ENCODE measurements around the gene C1QTNF2. TPM values are rescaled to one million over a fixed set of nuclear protein-coding genes. Genes with fewer than 3 reads are reported as not detected.

The C1QTNF2 gene
- total and polyA plus RNA-seq, 2 of the 13 experiments (the other 11 are each of a cell fraction or from before 2014, with no cell fraction given), result not detected

DNA sequence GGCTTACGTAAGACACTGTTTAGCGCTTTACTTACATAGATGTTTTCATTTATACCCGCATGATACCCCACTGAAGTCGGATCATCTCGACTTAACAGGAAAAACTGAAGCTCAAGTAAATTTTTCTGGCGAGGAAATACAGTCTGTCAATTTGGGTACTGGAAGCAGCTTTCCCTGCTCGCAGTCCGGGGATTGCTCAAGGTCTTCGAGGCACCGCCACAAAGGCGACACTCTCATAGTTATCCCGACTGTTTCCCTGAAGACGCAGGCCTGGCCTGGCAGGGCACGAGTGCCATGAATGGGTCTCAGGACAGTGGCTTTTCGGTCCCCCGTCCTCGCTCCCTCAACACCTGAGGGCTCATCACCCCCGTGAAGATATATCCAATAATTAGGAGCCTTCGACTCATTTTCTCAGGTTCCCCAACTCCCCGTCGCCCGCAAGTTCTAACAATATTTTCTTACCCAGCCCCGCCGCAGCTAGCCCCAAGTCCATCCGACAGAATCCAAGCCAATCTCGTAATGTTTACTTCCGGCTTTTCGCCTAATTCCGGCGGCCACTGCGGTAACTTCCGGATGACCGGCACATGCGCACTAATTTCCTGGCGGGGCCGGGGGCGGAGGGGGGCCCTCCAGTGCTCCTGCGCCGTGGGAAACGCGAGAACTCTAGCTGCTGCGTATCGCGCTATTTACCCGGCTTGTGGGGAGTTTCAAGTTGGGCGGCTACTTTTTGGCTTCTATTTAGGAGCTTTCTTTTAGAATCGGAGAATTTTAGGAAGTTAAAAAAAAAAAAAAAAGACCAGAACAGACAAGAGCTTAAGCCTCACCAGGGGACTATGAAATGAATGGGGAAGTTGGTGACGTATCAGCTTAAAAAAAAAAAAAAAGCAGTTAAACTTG lies 48.4 kb upstream of the C1QTNF2 start, which contains the start of gene SLU7 (continued):
- TF ChIP-seq ZMYM4 (CRISPR knock-in tag; IDR thresholded peaks at IDR 0.05) (peak; percentile 69; the same call in 1 of the 2 replicates), ZNF747 (CRISPR knock-in tag; IDR thresholded peaks at IDR 0.05; ENCODE audit: borderline replicate concordance) (peak; percentile 53; the same call in 1 of the 2 replicates), ZNF614 (CRISPR knock-in tag; IDR thresholded peaks at IDR 0.05; ENCODE audit: borderline replicate concordance) (0 out of 2 replicates have a peak, but pooled peaks have one; percentile 40), KLF9 (CRISPR knock-in tag; IDR thresholded peaks at IDR 0.05; ENCODE audit: low read depth) (no peak), PHF8 (CRISPR knock-in tag; IDR thresholded peaks at IDR 0.05) (peak; percentile 79), PAX8 (CRISPR knock-in tag; IDR thresholded peaks at IDR 0.05; ENCODE audit: borderline replicate concordance) (no peak), ZNF724P (CRISPR knock-in tag; IDR thresholded peaks at IDR 0.05; ENCODE audit: borderline replicate concordance) (0 out of 2 replicates have a peak, but pooled peaks have one; percentile 27), TBP (CRISPR knock-in tag; IDR thresholded peaks at IDR 0.05) (no peak)
- TF ChIP-seq, protein P1, sequence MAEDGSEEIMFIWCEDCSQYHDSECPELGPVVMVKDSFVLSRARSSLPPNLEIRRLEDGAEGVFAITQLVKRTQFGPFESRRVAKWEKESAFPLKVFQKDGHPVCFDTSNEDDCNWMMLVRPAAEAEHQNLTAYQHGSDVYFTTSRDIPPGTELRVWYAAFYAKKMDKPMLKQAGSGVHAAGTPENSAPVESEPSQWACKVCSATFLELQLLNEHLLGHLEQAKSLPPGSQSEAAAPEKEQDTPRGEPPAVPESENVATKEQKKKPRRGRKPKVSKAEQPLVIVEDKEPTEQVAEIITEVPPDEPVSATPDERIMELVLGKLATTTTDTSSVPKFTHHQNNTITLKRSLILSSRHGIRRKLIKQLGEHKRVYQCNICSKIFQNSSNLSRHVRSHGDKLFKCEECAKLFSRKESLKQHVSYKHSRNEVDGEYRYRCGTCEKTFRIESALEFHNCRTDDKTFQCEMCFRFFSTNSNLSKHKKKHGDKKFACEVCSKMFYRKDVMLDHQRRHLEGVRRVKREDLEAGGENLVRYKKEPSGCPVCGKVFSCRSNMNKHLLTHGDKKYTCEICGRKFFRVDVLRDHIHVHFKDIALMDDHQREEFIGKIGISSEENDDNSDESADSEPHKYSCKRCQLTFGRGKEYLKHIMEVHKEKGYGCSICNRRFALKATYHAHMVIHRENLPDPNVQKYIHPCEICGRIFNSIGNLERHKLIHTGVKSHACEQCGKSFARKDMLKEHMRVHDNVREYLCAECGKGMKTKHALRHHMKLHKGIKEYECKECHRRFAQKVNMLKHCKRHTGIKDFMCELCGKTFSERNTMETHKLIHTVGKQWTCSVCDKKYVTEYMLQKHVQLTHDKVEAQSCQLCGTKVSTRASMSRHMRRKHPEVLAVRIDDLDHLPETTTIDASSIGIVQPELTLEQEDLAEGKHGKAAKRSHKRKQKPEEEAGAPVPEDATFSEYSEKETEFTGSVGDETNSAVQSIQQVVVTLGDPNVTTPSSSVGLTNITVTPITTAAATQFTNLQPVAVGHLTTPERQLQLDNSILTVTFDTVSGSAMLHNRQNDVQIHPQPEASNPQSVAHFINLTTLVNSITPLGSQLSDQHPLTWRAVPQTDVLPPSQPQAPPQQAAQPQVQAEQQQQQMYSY (CRISPR knock-in tag; IDR thresholded peaks at IDR 0.05), result no peak
- TF ChIP-seq, protein P2, sequence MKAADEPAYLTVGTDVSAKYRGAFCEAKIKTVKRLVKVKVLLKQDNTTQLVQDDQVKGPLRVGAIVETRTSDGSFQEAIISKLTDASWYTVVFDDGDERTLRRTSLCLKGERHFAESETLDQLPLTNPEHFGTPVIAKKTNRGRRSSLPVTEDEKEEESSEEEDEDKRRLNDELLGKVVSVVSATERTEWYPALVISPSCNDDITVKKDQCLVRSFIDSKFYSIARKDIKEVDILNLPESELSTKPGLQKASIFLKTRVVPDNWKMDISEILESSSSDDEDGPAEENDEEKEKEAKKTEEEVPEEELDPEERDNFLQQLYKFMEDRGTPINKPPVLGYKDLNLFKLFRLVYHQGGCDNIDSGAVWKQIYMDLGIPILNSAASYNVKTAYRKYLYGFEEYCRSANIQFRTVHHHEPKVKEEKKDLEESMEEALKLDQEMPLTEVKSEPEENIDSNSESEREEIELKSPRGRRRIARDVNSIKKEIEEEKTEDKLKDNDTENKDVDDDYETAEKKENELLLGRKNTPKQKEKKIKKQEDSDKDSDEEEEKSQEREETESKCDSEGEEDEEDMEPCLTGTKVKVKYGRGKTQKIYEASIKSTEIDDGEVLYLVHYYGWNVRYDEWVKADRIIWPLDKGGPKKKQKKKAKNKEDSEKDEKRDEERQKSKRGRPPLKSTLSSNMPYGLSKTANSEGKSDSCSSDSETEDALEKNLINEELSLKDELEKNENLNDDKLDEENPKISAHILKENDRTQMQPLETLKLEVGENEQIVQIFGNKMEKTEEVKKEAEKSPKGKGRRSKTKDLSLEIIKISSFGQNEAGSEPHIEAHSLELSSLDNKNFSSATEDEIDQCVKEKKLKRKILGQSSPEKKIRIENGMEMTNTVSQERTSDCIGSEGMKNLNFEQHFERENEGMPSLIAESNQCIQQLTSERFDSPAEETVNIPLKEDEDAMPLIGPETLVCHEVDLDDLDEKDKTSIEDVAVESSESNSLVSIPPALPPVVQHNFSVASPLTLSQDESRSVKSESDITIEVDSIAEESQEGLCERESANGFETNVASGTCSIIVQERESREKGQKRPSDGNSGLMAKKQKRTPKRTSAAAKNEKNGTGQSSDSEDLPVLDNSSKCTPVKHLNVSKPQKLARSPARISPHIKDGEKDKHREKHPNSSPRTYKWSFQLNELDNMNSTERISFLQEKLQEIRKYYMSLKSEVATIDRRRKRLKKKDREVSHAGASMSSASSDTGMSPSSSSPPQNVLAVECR (CRISPR knock-in tag; IDR thresholded peaks at IDR 0.05; ENCODE audit: borderline replicate concordance), result peak; percentile 84; the same call in 1 of the 2 replicates
- TF ChIP-seq, protein P3, sequence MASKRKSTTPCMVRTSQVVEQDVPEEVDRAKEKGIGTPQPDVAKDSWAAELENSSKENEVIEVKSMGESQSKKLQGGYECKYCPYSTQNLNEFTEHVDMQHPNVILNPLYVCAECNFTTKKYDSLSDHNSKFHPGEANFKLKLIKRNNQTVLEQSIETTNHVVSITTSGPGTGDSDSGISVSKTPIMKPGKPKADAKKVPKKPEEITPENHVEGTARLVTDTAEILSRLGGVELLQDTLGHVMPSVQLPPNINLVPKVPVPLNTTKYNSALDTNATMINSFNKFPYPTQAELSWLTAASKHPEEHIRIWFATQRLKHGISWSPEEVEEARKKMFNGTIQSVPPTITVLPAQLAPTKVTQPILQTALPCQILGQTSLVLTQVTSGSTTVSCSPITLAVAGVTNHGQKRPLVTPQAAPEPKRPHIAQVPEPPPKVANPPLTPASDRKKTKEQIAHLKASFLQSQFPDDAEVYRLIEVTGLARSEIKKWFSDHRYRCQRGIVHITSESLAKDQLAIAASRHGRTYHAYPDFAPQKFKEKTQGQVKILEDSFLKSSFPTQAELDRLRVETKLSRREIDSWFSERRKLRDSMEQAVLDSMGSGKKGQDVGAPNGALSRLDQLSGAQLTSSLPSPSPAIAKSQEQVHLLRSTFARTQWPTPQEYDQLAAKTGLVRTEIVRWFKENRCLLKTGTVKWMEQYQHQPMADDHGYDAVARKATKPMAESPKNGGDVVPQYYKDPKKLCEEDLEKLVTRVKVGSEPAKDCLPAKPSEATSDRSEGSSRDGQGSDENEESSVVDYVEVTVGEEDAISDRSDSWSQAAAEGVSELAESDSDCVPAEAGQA (IDR thresholded peaks at IDR 0.05; ENCODE audit: low read depth), result peak; percentile 46; the same call in 1 of the 2 replicates
- TF ChIP-seq, protein P3 (CRISPR knock-in tag; IDR thresholded peaks at IDR 0.05; ENCODE audit: borderline replicate concordance), result no peak
